ENCODE data around the gene FN1. TPM values are rescaled to one million over a fixed set of nuclear protein-coding genes. Genes with fewer than 3 reads are reported as not detected.

Gene FN1
- total and polyA plus RNA-seq, 2 of the 8 experiments (the other 6 are each of a cell fraction or from before 2014, with no cell fraction given): 42.9 to 109 TPM

- Histone ChIP-seq H4K20me1 (replicated peaks in 1 of 2; ENCODE audit: control insufficient read depth in 1 of 2, insufficient read depth in 2 of 2, low read length in 2 of 2) (peaks cover 0 to 1% of the 10 kb centered on the region in 2 experiments), H3K4me3 (ENCODE audit: extremely low read depth in 1 of 4, insufficient read depth in 2 of 4, low read depth in 3 of 4, low read length in 4 of 4) (no peak overlapping the region), H3K4me2 (ENCODE audit: insufficient read depth in 1 of 2, low read depth in 2 of 2, low read length in 2 of 2) (no peak overlapping the region), H3K27me3 (replicated peaks in 1 of 4; ENCODE audit: control insufficient read depth in 3 of 4, extremely low read depth in 1 of 4, insufficient read depth in 3 of 4, low read length in 3 of 4) (no peaks in the 10 kb centered on the region), H2BK120ac (replicated peaks; ENCODE audit: low read depth, low read length) (no peak overlapping the region), H2BK20ac (ENCODE audit: low read length) (no peak overlapping the region), H3K23ac (ENCODE audit: insufficient read length) (no peak overlapping the region), H3K27ac (ENCODE audit: low read depth, low read length) (no peak overlapping the region), H3K4me1 (replicated peaks in 1 of 4; ENCODE audit: control insufficient read depth in 3 of 4, insufficient read depth in 4 of 4, low read length in 3 of 4) (no peaks in the 10 kb centered on the region), H3K9me3 (ENCODE audit: insufficient read depth in 2 of 2, low read depth in 1 of 2, low read length in 1 of 2) (no peaks in the 10 kb centered on the region), H3K9ac (replicated peaks in 1 of 4; ENCODE audit: extremely low read depth in 1 of 4, low read depth in 3 of 4, low read length in 3 of 4) (no peak overlapping the region), H2AFZ (ENCODE audit: low read length) (no peak overlapping the region), H2BK12ac (ENCODE audit: low read depth, low read length) (no peak overlapping the region), H3K79me1 (ENCODE audit: low read depth, low read length) (no peaks in the 10 kb centered on the region), H2BK15ac (ENCODE audit: low read length) (no peak overlapping the region), H2AK5ac (ENCODE audit: low read depth, low read length) (no peak overlapping the region), H3K14ac (ENCODE audit: insufficient read length) (no peak overlapping the region), H3K36me3 (ENCODE audit: control insufficient read depth in 2 of 4, insufficient read depth in 4 of 4, low read length in 3 of 4) (peaks cover 0 to 20% (median 2%) of the 10 kb centered on the region in 4 experiments; a peak in 4 of 8 replicates), H3K4ac (replicated peaks; ENCODE audit: insufficient read length, low read depth, low read length) (no peak overlapping the region), H2BK5ac (ENCODE audit: low read depth, low read length) (no peak overlapping the region), H3K79me2 (ENCODE audit: control insufficient read depth in 1 of 2, insufficient read depth in 2 of 2, low read length in 2 of 2) (no peaks in the 10 kb centered on the region), H3K18ac (ENCODE audit: extremely low read depth, low read length) (no peak overlapping the region), H4K91ac (replicated peaks; ENCODE audit: insufficient read length, low read length) (no peak overlapping the region), H4K5ac (ENCODE audit: insufficient read length, low read depth, low read length) (no peak overlapping the region), H4K8ac (ENCODE audit: extremely low read depth, insufficient read depth, low read length) (no peak overlapping the region), H3K23me2 (ENCODE audit: low read depth, low read length) (no peaks in the 10 kb centered on the region), H3K56ac (replicated peaks; ENCODE audit: insufficient read length, low read depth, low read length) (no peak overlapping the region)
- WGBS, 2 experiments (ENCODE audit: extremely low coverage in 1 of 2, insufficient coverage in 1 of 2, insufficient read length in 1 of 2, insufficient replicate concordance in 2 of 2, low coverage in 1 of 2, low lambda C conversion rate in 2 of 2, missing lambda C conversion rate in 1 of 2): 85% methylated on average over 9 of the region's 9 CpGs; no CpG with 5 or more reads in 1 of the 2 experiments
- DNase-seq (ENCODE audit: low read depth in 1 of 2, low spot score in 2 of 2) (no peak), FAIRE-seq (no peak)
- CTCF ChIA-PET (ENCODE audit: partially characterized antibody): no interaction called here
- TF ChIP-seq JUN (IDR thresholded peaks at IDR 0.05; ENCODE audit: low read depth, low read length): no peak
- TF ChIP-seq RAD21 (IDR thresholded peaks at IDR 0.05 in 1 of 2, conservative IDR thresholded peaks at IDR 0.05 in 1 of 2; ENCODE audit: low read depth in 2 of 2, low read length in 2 of 2): no peak
- TF ChIP-seq JUND (IDR thresholded peaks at IDR 0.05; ENCODE audit: low read length): no peak
- no peak for TF ChIP-seq KDM1A (IDR thresholded peaks at IDR 0.05; ENCODE audit: borderline replicate concordance, low read length)
- POLR2A ChIA-PET (ENCODE audit: partially characterized antibody): interaction anchor here (1.0 to 1.6 kb wide), 3 partner anchors 10 to 24 kb away, joined by 3 to 5 read pairs (median 4); no protein-coding TSS in a partner anchor
Measured at GRCh38 chr2:215354771-215355695, 80.8 kb downstream of the FN1 start.
